Activated CD8-positive, alpha-beta memory T cell treated with anti-CD3 and anti-CD28 coated beads for 1 hour (primary cell): Measurements from ENCODE around the gene RBP4.

Experiments used
- DNase-seq, 2 donors: peaks; one replicate each; pipeline ENCODE4 v3.0.0-alpha.2; 2020; ENCODE audit warnings: low read depth in 1 of 2; ENCODE audit errors: extremely low read depth in 1 of 2

Gene RBP4

DNA sequence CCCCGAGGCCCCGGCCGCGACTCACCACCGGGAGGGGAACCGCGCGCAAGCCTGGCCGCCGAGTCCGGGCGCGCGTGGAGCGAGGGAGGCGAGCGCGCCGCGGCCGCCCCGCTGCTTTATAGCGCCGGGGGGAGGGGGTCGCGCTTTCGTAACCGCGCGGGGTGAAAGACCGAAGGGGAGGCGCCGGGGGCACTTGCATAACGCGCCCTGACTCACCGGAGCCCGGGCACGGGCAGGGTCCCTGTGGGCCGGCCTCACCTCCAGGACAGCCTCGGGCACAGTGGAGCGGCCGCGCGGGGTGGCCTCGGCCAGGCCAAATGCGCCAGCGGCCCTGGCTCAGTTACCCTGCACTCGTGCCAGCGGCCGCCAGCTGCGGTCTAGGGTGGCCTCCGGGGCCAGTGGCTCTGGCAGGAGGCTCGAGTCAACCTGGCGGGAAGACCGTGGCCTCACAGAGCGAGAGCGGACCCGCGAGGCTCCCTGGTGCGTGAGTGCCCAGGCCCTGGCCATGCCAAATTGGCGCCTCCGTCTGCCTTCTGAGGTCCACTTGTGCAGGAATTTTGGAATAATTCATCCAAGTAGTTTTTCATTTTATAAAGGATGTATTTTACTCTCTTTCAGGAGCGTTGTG lies at the start of gene RBP4:
TSS of gene RBP4 (minus strand) at position 90 of the 628 bp plus-strand sequence. CDS start 207 bp downstream, outside the sequence.
- DNase-seq, result no peak

DNA sequence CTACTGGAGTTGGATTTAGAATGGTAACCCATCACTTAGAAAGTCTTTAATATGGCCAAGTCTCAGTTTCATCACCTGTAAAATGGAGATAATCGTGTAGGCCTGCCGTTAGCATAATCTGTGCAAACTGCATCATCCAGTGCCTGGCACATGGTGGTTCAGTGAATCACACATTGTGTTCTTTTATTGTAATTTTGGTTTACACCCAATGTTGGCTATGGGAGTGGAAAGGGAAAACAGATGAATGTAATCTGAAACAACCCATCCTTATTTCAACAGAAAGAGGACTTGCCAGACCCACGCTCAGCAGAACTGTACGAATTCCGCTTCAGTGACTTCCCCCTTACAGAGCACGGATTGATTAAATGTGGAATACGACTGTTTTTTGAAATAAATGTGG lies 38.8 kb upstream of the RBP4 start:
- DNase-seq, result no peak

- DNase-seq, result no peak
These were observed 29.9 kb upstream of the RBP4 start for GRCh38 chr10:93630625-93631557.

GRCh38 chr10:93629647-93630305 lies 28.7 kb upstream of the RBP4 start:
- DNase-seq, result no peak

GRCh38 chr10:93628858-93629257 lies 27.8 kb upstream of the RBP4 start:
- DNase-seq, result no peak

DNA sequence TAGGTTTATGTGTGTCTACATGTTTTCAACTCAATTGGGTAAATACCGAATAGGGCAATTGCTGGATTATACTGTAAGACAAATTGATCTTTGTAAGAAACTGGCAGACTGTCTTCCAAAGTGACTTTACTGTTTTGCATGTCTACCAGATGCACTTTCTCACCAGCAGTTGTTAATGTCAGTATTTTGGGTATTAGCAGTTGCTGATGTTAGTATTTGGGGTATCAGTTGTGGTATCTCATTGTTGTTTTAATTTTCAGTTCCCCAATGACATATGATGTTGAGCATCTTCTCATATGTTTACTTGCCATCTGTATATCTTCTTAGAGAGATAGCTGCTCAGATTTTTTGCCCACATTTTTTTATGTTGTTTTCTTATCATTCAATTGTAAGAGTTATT lies 21.9 kb upstream of the RBP4 start:
- no peak for DNase-seq

- DNase-seq, result no peak
These were observed 19.9 kb upstream of the RBP4 start for GRCh38 chr10:93620925-93621324.

- DNase-seq, result no peak
These were observed 14.7 kb upstream of the RBP4 start for GRCh38 chr10:93615576-93616235.

DNA sequence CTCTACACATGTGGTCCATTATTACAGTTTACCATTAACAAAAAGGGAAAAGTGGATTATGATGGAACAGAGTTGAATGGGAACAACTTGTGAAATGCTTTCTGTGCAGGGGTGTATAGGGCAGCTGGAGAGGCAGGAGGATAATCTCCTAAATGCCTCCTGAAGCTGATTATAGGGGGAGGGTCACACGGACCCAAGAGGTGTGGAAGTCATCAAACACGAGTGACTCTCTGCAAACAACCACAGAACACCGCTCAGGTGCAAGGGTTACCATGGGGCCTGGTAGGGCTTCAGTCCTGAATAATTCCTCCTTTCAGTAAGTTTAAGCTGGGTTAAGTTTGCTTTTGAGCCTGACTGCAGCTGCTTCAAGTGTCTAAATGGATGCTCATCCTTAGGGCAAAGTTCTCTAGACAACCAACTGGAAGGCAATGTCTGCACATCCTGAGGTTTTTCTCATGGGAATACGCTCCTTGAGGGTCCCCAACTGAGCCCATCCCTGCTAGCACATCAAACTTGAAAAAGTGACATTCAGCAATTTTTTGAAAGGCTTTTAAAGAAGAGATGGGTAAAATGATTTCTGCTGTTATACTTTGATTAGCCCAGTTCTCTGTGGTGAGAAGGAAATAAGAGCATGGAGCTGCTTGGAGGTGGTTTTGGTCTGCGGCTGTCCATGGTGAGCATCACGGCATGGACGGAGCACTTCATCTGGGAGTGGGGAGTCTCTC lies 13.2 kb upstream of the RBP4 start:
- DNase-seq, result no peak

GRCh38 chr10:93613126-93613525 lies 12.1 kb upstream of the RBP4 start:
- DNase-seq, result no peak

DNA sequence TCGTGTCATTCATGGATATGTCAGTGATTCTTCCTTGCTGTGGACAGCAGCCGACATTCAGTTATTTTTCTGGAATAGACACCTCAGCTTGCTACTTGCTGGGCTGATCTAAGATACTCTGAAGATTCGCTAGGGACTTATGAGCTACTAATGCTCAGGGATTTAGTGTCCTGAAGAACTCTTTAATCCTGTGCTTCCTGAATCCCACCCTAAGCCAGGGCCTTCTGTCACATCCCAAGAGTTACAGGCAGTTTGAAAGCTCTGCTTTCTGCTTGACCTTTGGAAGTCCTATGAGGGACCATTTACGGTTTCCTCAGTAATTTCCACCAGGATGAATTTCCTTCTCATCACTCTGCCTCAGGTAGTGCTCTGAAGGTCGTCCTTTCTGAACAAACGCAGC lies 11.3 kb upstream of the RBP4 start, which contains the start of gene PDE6C:
TSS of gene PDE6C (plus strand) at position 227 of the 400 bp plus-strand sequence. CDS start 189 bp downstream, outside the sequence.
- DNase-seq, result no peak

DNA sequence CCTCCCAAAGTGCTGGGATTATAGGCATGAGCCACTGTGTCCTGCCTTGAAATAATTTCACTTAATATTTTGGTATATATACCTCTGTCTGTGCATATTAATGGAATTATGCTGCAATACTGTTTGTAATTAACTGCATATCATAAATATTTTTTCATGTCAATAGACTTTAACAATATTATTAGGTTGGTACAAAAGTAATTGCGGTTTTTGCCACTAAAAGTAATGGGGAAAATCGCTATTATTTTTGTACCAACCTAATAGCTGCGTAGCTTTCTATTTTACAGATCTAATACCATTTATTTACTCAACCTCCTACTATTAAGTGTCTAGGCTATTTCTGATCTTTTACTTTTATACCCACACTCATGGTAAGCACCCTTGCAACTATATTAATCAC lies 7.4 kb upstream of the RBP4 start:
- no peak for DNase-seq

DNA sequence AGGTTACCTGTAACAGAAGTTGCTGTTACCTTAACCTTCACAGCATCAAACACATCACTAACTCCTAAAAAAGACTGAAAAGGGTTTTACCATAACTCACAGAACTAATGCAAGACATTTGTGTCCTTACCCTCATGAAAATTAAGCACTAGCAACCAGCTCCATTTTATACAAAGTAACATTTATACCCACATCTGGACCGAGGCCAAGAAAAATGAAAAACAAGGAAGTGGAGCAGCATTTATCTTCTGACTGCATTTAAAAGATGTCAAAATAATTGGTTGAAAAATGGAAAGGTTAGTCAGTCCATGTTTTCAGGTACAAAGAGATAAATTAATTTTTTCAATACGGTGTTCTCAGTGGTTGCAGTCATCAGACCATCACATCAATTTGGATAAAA lies 3.1 kb upstream of the RBP4 start:
- no peak for DNase-seq

- no peak for DNase-seq
These were observed 2.0 kb upstream of the RBP4 start for GRCh38 chr10:93603023-93603422.

DNA sequence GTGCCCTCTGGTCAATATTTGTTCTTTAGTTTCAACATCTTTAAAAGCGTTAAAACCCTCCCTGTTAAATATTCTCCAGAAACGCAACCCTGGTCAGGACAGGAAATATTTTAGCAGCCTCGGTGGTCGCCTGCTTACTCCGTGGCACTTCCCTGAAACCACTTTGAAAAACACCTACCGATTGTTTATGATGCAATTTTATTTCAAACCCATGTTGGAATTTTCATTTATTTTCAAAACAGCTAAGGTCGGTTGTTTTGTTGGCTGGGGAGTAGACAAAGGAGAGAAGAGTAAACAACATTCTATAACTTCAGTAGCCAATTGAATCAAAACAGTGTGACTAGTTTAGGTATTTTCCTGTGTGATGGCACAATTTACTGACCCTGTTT lies 733 bp upstream of the RBP4 start:
- DNase-seq, result no peak

DNA sequence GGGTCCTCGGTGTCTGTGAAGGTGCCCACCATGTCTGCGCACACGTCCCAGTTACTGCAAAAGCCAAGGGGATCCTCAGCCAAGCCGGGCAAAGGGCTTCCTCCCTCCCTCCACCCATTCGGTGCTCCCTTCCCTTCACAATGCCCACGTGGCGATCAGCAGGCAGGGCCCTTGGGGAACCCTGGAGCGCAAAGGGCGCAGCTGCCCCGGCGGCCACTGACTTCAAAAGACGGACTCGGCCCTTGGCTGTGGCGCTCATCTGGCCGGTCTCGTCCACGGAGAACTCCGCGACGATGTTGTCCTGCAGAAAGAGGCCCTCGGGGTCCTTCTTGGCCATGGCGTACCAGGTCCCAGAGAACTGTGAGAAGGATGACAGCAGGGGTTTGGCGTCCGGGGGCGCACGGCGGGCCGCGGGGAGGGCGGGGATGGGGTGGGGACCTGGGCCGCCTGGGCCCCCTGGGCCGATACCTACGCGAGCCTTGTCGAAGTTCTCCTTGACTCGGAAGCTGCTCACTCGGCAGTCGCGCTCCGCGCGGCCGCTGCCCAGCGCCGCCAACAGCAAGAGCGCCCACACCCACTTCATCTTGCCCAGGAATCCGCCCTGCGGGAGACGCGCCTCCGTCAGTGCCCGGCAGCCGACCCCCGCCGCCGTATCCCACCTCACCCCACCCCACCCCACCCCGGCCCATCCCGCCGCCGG lies 439 bp downstream of the RBP4 start:
- no peak for DNase-seq

DNA sequence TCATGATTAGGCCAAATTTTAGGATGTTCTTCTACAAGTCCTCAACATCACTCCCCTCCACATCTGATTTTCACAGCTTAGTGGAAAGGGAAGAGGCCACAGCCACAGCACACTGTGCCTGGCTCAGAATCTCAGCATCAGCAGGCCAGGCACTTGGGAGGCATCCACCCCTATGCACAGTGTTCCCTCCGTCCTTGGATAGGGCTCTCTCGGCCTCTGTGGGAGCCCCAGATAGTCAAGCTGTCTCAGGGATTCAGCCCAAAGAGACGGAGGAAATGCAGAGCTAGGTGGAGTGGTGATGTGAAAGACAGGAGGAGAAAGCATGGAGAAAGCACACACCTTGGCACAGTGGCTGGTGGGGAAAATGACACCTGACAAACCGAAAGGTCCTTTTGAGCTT lies 1.3 kb downstream of the RBP4 start:
- DNase-seq, result no peak

GRCh38 chr10:93599335-93599734 lies 1.7 kb downstream of the RBP4 start:
- DNase-seq, result no peak

DNA sequence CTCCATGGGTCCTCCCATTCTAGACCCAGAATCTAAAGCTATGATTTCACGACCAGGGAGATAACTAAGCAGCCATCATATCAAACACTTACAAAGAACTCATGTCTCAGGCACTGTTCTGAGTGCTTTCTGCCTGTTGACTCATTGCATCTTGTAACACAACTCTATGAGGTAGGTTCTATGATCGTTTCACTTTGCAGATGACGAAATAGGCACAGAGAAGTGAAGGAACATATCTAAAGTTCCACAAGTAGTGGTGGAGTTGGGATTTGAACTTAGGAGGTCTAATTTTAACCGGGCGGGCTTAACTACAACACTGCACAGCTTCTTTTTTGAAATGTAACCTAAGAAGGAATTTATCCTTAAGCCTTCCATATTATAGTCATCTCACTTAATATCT lies 2.9 kb downstream of the RBP4 start:
- DNase-seq, result no peak

- no peak for DNase-seq
These were observed 3.9 kb downstream of the RBP4 start for GRCh38 chr10:93597075-93597599.
